Activated CD4-positive, alpha-beta T cell treated with anti-CD3 and anti-CD28 coated beads, Interleukin-2, amount 50 U/mL, for 48 hours (primary cell): ENCODE data around the gene FOXD2.

Experiments
- DNase-seq, 2 experiments: peaks; one replicate each; pipeline ENCODE4 v3.0.0-alpha.2; 2020

The FOXD2 gene

DNA sequence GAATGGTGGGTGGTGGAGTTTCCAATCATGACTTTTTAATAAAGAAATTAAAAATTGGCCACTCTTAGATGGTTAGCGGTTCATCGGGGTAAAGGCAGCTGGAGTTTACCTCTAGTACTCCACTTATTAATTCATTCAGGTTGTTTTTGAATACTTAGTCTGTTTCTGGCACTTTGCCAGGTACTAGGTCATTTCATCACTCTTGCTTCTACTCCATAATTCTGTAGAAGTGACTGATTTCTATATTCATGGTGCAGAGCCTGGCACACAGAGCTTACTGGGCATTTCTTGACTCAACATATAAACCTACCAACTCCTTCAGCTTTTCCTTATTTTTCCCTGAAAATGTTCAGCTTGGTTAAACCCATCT, 31.5 kb downstream of the FOXD2 start:
- no peak for DNase-seq

DNA sequence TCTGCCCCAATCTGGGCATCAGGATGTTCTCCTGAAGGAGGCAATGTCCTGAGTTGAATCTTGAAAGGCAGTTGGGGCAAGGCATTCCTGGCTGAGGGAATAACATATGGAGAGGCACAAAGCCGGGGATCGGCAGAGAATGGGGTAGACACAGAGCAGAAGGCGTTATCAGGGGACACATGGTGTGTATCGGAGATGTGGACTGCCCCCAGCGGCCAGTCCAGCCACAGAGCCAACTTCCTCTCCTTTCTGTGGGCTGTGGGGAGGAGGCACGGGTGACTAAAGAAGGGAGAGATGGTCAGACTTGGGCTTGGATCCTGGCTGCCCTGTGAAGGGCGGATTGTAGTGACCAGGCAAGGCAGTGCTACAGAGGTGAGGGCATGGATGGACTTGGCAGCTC, 32.1 kb downstream of the FOXD2 start:
- DNase-seq: no peak

DNA sequence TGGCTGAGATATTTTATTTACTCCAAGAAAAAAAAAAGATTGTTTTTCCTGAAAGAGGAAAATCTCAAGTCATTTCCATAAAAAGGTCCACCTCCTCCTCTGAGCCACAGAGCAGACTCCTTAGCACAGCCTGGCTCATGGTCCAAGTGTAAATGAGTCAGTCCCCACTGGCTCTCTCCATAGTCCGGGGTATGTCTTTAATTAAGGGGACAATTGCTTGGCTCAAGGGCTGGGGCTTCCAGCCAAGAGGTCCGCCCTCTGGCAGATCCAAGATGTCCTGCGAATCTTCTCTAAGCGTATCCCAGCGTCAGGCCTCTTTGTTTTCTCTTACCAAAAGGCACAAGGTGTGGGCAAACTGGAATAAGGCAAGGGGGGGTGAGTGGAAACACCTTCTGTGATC, 33.3 kb downstream of the FOXD2 start:
- no peak for DNase-seq

GRCh38 chr1:47474278-47475193, 36.7 kb downstream of the FOXD2 start:
- DNase-seq: no peak

DNA sequence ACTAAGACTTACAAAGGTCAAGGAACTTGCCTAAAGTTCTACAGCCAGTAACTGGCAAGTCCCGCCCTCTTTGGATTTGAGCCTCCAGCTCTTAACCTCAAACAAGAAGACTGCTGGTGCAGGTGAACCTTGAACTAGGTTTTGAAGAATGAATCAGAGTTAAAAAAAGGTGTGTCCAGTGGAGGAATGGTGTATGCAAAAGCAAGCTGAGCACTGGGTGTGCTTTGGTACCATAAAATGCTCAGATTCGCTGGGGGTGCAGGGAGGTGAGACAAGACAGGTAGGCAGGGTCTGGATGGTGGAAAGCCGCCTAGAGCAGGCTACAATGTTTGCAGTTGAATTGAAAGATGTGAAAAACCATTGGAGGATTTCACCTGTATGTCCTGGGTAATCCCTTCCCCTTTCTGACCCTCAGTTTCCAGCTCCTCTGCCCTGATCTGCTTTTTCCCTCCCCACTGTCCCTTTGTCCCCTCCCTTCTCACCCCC, 39.8 kb downstream of the FOXD2 start:
- no peak for DNase-seq

DNA sequence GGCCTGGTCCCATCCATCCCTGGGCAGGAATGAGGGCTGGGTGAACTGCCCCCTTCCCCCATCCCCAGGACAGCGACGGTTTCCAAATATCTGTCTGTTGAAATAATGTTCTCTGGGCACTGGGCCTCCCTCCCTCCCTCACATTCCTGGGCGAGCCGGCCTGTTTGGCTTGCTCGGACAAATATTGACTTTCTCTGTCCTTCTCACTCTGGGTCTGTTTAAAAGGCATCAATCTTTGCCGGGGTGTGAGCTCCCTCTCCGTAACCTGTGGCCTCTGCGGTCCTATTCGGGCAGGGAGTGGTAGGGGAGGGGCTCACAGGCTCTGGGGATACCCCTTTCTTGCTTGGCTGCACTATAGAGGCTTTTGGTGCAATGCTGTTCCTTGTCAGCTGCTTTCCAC, 40.2 kb downstream of the FOXD2 start:
- DNase-seq: no peak

DNA sequence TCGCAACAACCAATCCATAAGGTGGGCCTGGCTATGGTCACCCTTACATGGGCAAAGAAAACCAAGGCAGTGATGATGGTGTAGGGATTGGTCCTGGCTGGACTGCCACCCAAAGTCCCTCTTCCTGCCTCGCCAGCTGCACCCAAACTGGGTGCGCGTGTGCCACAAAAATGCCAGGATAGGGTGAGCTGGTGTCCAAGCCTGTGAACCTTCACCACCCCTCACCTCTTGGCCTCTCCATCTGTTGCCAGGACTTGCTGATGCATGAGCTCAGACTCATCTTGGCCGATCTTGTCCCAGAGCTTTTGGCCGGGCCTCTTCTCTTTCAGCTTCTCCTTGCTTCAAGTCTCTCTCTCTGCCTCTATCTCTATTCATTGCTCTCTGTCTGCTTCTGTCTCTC, 41.8 kb downstream of the FOXD2 start:
- DNase-seq: no peak

GRCh38 chr1:47481936-47482335, 44.1 kb downstream of the FOXD2 start:
- no peak for DNase-seq

DNA sequence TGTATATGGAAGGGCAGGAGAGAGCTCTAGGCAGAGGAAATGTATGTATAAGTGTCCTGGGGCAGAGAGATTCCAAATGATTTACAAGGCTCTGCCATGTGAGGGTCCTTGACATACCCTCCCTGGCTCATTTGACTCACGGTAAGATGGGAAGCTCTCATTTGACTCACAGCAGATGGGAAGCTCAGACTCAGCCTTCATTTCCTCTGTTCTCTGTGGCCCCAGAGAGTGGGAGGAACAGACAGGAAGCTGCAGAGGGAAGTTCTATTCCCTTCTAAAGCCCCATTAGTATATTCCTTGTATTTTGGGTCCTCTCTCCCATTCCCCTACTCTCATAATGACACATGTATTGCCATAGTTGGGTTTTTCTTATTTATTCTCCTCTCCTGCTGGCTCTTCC, 44.9 kb downstream of the FOXD2 start:
- no peak for DNase-seq

- no peak for DNase-seq
These were observed 45.8 kb downstream of the FOXD2 start for GRCh38 chr1:47483651-47484050.

GRCh38 chr1:47485817-47486216, 48.0 kb downstream of the FOXD2 start:
- no peak for DNase-seq

DNA sequence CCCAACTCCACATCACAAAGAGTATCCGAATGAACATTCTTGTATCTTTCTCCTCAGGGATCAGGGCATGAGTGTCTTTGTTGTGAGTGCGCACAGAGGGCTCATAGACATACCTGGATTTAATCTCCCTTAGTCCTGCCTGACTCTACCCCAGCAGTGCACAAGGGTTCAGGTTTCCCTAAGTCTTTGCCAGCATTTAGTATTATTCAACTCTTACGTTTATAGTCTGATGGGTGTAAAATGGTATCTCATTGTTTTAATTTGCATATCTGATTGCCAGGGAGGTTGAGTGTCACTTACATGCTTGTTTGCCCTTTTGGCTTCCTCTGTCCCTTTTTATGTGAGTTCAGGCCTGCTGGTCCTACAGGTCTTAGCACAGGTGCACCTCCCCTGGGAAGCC, 49.5 kb downstream of the FOXD2 start:
- DNase-seq: no peak

DNA sequence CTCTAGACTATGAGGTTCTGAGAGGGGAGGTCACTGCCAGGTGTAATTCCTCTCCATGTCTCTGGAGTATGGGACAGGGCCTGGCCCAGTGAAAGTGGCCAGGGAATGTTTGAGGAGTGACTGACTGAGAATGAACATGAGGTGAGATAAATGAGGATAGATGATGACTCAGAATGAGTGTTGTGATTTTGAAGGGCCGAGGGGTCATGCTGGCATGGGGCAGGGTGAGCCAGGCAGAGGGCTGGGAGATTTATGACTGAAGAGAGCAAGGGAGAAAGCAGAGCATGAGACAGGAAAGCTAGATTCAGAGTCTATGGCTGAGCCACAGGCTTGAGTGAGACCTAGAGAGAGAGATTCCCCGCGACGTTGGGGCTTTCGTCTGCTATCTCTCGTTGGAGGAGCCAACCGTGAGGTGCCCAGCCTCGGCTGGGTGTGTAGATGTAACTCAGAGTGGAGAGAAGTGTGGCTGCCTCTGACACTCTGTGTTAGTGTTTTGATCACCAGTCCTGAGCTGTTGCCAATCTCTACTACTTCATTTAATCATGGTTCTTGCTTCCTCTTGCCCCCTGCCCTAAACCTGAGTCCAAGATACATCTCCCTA, 50.1 kb downstream of the FOXD2 start:
- no peak for DNase-seq
